HG03442 (cell line): Measurements from ENCODE around the gene TIMM9.
"Not testable (repeated sequence)": the region's sequence is repeated elsewhere in the genome, so short reads cannot be mapped to it uniquely, and the experiment has no call there.

Source experiments
- ATAC-seq: cut with Tn5 transposase; IDR thresholded peaks from one replicate; pipeline ENCODE4 v1.9.1; 2021; ENCODE audit warnings: mild to moderate bottlenecking, moderate library complexity; ENCODE audit not compliant: unreplicated experiment

Gene TIMM9

GRCh38 chr14:58427281-58428117 is at the start of gene TIMM9, which contains the start of gene KIAA0586:
TSS of gene TIMM9 (minus strand) at chr14:58427531. CDS start at chr14:58411945, 15,586 bp downstream.
TSS of gene KIAA0586 (plus strand) at chr14:58427719. CDS start at chr14:58428265, 546 bp downstream.
- ATAC-seq, result peak; percentile 90

DNA sequence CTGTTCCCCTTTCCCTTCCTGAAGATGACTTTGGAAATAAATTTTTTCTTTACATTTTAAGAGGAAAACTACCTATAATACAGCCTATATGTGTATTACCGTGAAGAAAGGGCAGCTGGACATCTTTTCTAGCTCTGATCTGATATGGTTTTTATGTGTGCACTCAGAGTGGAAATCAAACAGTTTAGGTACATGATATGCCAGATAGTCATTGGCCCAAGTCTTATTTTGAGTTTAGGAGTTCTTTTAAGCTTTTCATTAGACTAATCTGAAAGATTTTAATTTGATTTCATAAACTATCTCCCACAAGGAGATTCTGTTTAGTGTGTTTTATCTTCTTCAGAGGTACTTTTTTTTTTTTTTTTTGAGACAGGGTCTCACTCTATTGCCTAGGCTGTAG is 49.0 kb upstream of the TIMM9 start:
- ATAC-seq, result no peak

- no peak for ATAC-seq
These were observed 42.0 kb upstream of the TIMM9 start for GRCh38 chr14:58469309-58469708.

- ATAC-seq, result no peak
These were observed 40.2 kb upstream of the TIMM9 start for GRCh38 chr14:58467575-58467974.

- ATAC-seq, result no peak
These were observed 39.1 kb upstream of the TIMM9 start for GRCh38 chr14:58466459-58466858.

DNA sequence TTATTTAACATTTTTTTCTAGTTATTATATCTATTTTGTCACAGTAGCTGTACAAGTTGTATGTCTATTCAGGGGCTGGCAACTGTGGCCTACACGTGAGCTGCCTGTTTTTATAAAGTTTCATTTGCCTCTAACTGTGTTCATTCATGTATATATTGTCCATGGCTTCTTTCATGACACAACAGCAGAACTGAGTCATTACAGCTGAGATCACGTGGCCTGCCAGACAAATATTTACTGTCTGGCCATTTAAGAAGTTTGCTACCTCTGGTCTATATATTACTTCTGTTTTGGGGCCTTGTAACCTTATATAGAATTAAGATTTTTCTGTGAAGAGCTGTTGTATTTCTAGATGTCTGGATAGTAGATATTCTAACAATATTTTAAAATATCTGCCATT is 38.1 kb upstream of the TIMM9 start:
- no peak for ATAC-seq

DNA sequence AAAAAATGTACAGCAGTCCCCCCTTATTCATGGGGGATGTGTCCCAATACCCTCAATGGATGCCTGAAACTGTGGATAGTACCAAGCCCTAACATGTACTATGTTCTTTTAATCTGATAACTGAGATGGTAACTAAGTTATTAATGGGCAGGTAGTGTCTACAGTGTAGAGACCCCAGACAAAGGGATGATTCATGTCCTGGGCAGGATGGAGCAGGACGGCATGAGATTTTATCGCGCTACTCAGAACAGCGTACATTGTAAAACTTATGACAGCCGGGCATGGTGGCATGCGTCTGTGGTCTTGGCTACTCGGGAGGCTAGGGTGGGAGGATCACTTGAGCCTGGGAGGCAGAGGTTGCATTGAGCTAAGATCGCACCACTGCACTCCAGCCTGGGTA is 37.3 kb upstream of the TIMM9 start:
- ATAC-seq, result no peak

DNA sequence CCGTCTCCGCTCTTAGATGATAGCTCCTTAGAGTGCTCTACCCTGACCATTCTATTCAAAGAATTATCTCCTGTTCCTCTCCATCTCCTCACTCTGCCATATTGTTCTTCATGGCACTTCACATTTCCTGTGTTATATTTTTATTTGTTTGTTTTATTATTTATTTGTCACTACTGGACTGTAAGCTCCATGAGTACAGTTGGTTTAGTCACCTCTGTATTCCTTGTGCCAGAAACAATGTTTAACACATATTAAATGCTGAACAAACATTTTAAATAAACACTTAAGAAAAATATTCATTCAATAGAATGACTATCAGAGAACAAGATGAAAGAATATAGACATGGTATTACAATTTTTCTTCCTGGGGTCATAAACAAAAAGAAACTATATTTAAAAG is 35.8 kb upstream of the TIMM9 start:
- ATAC-seq, result no peak

GRCh38 chr14:58460772-58461171 is 33.4 kb upstream of the TIMM9 start:
- ATAC-seq, result no peak

GRCh38 chr14:58455593-58456265 is 28.4 kb upstream of the TIMM9 start:
- ATAC-seq, result no peak

DNA sequence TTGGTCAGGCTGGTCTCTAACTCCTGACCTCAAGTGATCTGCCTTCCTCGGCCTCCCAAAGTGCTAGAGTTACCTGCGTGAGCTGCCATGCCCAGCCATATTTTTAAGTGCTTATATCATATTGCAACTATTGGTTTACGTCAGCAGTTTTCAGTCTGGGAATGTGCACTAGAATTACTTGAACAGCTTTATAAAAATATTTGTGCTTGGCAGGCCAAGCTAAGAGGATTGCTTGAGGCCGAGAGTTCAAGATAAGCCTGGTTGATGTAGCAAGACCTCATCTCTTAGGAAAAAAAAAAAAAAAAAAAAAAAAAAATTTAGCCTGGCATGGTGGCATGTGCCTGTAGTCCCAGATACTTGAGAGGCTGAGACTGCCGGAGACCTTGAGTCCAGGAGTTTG is 17.3 kb upstream of the TIMM9 start:
- no peak for ATAC-seq

- ATAC-seq, result no peak
These were observed 12.1 kb upstream of the TIMM9 start for GRCh38 chr14:58439476-58439875.

GRCh38 chr14:58430156-58430555 is 2.8 kb upstream of the TIMM9 start:
- ATAC-seq, result no peak

- no peak for ATAC-seq
These were observed 870 bp upstream of the TIMM9 start for GRCh38 chr14:58428118-58428683.

DNA sequence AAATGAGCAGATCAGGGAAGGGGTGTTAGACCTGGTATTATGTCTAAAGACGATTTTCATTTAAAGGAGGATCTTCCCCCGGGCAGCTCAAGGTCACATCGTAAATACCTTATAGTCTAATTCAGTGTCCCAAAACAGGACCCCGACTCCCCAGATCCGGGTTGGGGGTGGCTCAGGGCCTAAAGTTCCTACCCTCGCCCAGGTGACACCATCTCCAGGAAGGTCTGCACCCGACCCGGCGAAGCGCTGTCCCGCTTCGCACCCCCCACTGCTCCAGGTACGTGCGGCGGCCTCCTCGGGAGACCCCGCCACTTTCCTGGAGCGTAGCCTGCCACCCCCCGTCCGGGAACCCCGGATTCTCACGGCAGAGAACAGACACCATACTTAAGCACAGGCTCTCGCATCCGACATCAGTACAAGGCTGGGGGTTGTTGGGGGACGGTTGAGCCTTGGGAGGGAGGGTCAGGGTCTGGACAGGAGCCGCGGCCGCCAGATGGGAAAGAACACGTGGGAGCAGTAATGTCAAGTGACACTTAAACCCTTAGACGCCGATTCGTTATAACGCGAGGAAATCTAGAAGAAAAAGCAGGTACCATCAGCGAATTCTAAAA is 556 bp downstream of the TIMM9 start:
- peak; percentile 39 for ATAC-seq

DNA sequence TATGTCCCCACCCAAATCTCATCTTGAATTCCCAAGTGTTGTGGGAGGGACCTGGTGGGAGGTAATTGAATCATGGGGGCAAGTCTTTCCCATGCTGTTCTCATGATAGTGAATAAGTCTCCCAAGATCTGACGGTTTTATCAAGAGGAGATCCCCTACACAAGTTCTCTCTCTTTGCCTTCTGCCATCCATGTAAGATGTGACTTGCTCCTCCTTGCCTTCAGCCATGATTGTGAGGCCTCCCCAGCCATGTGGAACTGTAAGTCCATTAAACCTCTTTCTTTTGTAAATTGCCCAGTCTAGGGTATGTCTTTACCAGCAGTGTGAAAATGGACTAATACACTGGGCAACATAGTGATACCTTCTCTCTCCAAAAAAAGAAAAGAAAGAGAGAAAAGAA is 10.4 kb downstream of the TIMM9 start:
- not testable (repeated sequence) for ATAC-seq

GRCh38 chr14:58415636-58416547 is 11.4 kb downstream of the TIMM9 start:
- ATAC-seq, result no peak

DNA sequence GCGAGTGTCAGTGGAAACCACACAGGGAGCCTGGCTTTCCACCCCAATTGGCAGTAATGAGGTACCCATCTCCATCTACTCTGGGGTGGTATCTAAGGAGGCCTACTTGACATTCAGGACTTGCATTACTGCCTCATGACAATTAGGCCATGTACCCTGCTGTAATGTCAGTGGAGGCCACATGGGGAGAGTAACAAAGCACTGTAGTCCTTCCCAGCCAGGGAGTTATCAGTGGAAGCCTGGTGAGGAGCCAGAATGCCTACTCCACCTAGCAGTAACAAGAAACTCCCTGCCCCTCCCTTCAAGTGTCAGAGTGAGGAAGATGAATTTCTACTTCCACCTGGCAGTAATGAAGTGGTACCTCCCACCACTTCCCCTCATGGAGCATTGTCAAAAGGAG is 12.5 kb downstream of the TIMM9 start:
- ATAC-seq, result no peak

DNA sequence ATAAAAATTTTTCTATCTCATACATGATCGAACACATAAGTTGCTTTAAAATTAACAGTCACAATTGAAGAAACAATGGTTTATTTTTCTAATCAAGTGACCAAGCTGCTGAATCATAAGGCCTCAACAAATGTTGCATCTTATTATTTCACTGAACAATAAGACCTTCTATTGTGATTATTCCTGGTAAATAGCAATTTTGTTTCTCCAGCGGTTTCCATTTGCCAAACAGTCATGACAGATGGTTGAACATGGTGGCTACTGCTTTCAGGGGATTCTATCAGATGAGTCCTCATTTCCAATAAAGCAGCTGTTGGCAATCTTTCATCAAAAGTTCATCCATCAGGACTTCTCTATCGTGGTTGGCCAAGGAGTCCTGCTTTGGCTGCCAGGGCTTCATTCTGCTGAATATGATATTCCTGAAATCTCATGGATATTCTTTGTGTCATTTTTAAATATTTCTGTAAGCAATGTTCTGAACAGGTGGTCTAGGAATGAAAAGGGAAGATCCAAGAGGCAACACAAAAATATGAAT is 18.6 kb downstream of the TIMM9 start:
- no peak for ATAC-seq

GRCh38 chr14:58401587-58401986 is 25.7 kb downstream of the TIMM9 start:
- no peak for ATAC-seq
